Natural killer cell (primary cell): Measurements from ENCODE around the gene MEF2A. TPM values are rescaled to one million over a fixed set of nuclear protein-coding genes. Genes with fewer than 3 reads are reported as not detected.

Source experiments
- ATAC-seq, 3 donors: fragments of 150-1000 bp in 2 of 3; fragments of 200-7000 bp in 1 of 3; cut with Tn5 transposase; 1 replicate in 1 of 3; 2 replicates in 2 of 3; pipeline ENCODE4 v1.10.0; 2021; ENCODE audit warnings: mild to moderate bottlenecking in 2 of 3, moderate library complexity in 2 of 3
- DNase-seq, 2 donors: peaks; one replicate each; pipeline versions ENCODE4 v3.0.0 to v3.0.0-alpha.2; 2013 to 2021; ENCODE audit warnings: mixed read lengths in 1 of 2
- H3K27ac ChIP-seq: one replicate; pipeline ENCODE4 v1.5.1; 2013; ENCODE audit warnings: mild to moderate bottlenecking, low read length
- H3K27me3 ChIP-seq: one replicate; pipeline ENCODE4 v1.6.1; 2013; ENCODE audit warnings: low read length; ENCODE audit not compliant: control insufficient read depth, insufficient read depth
- H3K36me3 ChIP-seq: one replicate; pipeline ENCODE4 v1.6.1; 2013; ENCODE audit warnings: low read length; ENCODE audit not compliant: control insufficient read depth, insufficient read depth
- H3K4me1 ChIP-seq: one replicate; pipeline ENCODE4 v1.6.1; 2013; ENCODE audit warnings: low read length; ENCODE audit not compliant: control insufficient read depth, insufficient read depth
- H3K4me3 ChIP-seq: one replicate; pipeline ENCODE4 v1.5.1; 2013; ENCODE audit warnings: low read length
- H3K9me3 ChIP-seq: one replicate; pipeline ENCODE4 v1.6.1; 2013; ENCODE audit warnings: low read length; ENCODE audit not compliant: control insufficient read depth, insufficient read depth
- H3K27ac Mint-ChIP-seq, 2 donors: one replicate each; pipeline ENCODE4 v1.8.0; 2022; ENCODE audit warnings: mild to moderate bottlenecking in 2 of 2, mixed read lengths in 2 of 2, moderate library complexity in 1 of 2
- H3K27me3 Mint-ChIP-seq, 2 donors: one replicate each; pipeline ENCODE4 v1.8.0; 2022; ENCODE audit warnings: low read depth in 2 of 2, mixed read lengths in 2 of 2
- H3K36me3 Mint-ChIP-seq: one replicate; pipeline ENCODE4 v1.8.0; 2022; ENCODE audit warnings: mixed read lengths
- H3K4me1 Mint-ChIP-seq, 2 donors: one replicate each; pipeline ENCODE4 v1.8.0; 2022; ENCODE audit warnings: mixed read lengths in 2 of 2
- H3K4me3 Mint-ChIP-seq: one replicate; pipeline ENCODE4 v1.8.0; 2022; ENCODE audit warnings: mild to moderate bottlenecking, moderate library complexity, mixed read lengths
- H3K9me3 Mint-ChIP-seq, 2 donors: one replicate each; pipeline ENCODE4 v1.8.0; 2022; ENCODE audit warnings: mixed read lengths in 2 of 2
- WGBS: methylation state at CpG from one replicate; pipeline ENCODE4 v1.1.7; 2013; ENCODE audit warnings: missing lambda C conversion rate; ENCODE audit not compliant: insufficient coverage; 5-methylcytosine and 5-hydroxymethylcytosine counted together
- intact Hi-C: fragments of 100-400 bp; cut with micrococcal nuclease; formaldehyde crosslinking; loops from one replicate; pipeline ENCODE4 v1.14.2; 2022
- total RNA-seq, 4 donors: library from RNA; stranded (reverse); fragments of 120-200 nt in 1 of 4; gene quantifications; one replicate each; pipeline versions ENCODE4 v1.2.3 to v1.2.4, GENCODE V29; 2013 to 2022
- TF ChIP-seq, protein P1 (sequence below): fragments of 200-600 bp; IDR thresholded peaks from one replicate; pipeline ENCODE4 v1.8.0; 2022; ENCODE audit warnings: antibody characterized with exemption

The MEF2A gene
- total RNA-seq, 3 donors from 2014 or later (not counting 1 experiment from before 2014, with no cell fraction given), result 31.1 to 33.9 (median 33.6) TPM

GRCh38 chr15:99634576-99634975 is 68.8 kb downstream of the MEF2A start:
- Mint-ChIP-seq H3K4me1 (peaks cover 33 to 47% of the 10 kb centered on the region in 2 donors), H3K4me3 (no peak overlapping the region), H3K27me3 (no peaks in the 10 kb centered on the region), H3K9me3 (no peaks in the 10 kb centered on the region), H3K36me3 (no peaks in the 10 kb centered on the region), H3K27ac (no peak overlapping the region)
- Histone ChIP-seq H3K9me3 (no peaks in the 10 kb centered on the region), H3K27ac (no peak overlapping the region), H3K36me3 (peaks cover 17% of the 10 kb centered on the region), H3K4me1 (no peaks in the 10 kb centered on the region), H3K27me3 (no peaks in the 10 kb centered on the region), H3K4me3 (no peak overlapping the region)
- DNase-seq, result no peak
- no peak for ATAC-seq
- intact Hi-C loops, result no loop called here
- 90% methylated on average over 3 of the region's 3 CpGs for WGBS
- TF ChIP-seq, protein P1, sequence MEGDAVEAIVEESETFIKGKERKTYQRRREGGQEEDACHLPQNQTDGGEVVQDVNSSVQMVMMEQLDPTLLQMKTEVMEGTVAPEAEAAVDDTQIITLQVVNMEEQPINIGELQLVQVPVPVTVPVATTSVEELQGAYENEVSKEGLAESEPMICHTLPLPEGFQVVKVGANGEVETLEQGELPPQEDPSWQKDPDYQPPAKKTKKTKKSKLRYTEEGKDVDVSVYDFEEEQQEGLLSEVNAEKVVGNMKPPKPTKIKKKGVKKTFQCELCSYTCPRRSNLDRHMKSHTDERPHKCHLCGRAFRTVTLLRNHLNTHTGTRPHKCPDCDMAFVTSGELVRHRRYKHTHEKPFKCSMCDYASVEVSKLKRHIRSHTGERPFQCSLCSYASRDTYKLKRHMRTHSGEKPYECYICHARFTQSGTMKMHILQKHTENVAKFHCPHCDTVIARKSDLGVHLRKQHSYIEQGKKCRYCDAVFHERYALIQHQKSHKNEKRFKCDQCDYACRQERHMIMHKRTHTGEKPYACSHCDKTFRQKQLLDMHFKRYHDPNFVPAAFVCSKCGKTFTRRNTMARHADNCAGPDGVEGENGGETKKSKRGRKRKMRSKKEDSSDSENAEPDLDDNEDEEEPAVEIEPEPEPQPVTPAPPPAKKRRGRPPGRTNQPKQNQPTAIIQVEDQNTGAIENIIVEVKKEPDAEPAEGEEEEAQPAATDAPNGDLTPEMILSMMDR, result no peak

DNA sequence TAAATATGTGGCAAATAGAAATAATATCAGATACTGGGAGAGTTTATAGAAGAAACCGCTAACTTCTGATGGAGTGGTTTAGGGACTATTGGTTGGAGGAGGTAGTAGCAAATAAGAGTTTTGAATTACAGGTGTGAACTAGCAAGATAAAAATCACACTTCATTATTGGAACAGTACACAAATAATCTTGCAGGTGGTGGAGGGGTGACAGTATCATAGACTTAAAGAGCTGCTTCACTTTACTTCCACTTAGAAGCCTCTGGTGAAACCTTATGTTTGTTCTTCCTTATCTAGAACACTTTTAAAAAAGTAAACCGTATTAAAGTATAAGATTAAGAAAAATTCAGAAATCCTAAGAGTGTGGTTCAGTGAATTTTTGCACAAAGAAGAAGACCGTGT is 69.4 kb downstream of the MEF2A start:
- Mint-ChIP-seq H3K4me3 (no peak overlapping the region), H3K9me3 (no peaks in the 10 kb centered on the region), H3K36me3 (no peaks in the 10 kb centered on the region), H3K27me3 (no peaks in the 10 kb centered on the region), H3K27ac (no peak overlapping the region), H3K4me1 (peaks cover 34 to 44% of the 10 kb centered on the region in 2 donors)
- Histone ChIP-seq H3K36me3 (peaks cover 17% of the 10 kb centered on the region), H3K4me1 (no peaks in the 10 kb centered on the region), H3K27me3 (no peaks in the 10 kb centered on the region), H3K4me3 (no peak overlapping the region), H3K9me3 (no peaks in the 10 kb centered on the region), H3K27ac (no peak overlapping the region)
- WGBS, result 100% methylated on average over 1 of the region's 3 CpGs
- ATAC-seq, result no peak
- intact Hi-C loops, result no loop called here
- DNase-seq, result no peak
- TF ChIP-seq, protein P1, result no peak

DNA sequence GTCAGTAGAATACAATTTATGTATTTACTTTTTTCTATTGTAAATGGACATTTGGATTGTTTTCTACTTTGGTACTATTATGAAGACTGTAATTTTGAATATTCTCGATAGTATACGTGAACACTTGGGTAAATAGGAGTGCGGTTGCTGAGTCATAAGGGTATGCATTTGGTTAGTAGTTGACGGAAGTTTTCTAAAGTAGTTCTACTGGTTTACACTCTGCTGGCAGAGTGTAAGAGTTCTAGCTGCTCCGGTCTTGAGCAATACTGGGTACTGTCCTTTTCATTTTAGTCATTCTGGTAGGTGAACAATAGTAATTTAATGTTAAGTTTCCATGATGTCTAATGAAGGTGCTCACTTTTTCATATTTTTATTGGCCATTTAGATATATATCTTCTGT is 70.0 kb downstream of the MEF2A start:
- H3K27me3 Mint-ChIP-seq, result no peaks in the 10 kb centered on the region
- H3K4me3 ChIP-seq, result no peak overlapping the region
- no peaks in the 10 kb centered on the region for H3K9me3 Mint-ChIP-seq
- WGBS, result 75% methylated on average over 5 of the region's 5 CpGs
- H3K27ac Mint-ChIP-seq, result no peak overlapping the region
- no peak overlapping the region for H3K4me3 Mint-ChIP-seq
- no peaks in the 10 kb centered on the region for H3K27me3 ChIP-seq
- ATAC-seq (no peak), DNase-seq (no peak)
- no peaks in the 10 kb centered on the region for H3K4me1 ChIP-seq
- no peaks in the 10 kb centered on the region for H3K36me3 Mint-ChIP-seq
- intact Hi-C loops, result no loop called here
- TF ChIP-seq, protein P1, result no peak
- H3K4me1 Mint-ChIP-seq, result peaks cover 36 to 38% of the 10 kb centered on the region in 2 donors
- H3K9me3 ChIP-seq, result no peaks in the 10 kb centered on the region
- H3K36me3 ChIP-seq, result peaks cover 17% of the 10 kb centered on the region
- no peak overlapping the region for H3K27ac ChIP-seq

DNA sequence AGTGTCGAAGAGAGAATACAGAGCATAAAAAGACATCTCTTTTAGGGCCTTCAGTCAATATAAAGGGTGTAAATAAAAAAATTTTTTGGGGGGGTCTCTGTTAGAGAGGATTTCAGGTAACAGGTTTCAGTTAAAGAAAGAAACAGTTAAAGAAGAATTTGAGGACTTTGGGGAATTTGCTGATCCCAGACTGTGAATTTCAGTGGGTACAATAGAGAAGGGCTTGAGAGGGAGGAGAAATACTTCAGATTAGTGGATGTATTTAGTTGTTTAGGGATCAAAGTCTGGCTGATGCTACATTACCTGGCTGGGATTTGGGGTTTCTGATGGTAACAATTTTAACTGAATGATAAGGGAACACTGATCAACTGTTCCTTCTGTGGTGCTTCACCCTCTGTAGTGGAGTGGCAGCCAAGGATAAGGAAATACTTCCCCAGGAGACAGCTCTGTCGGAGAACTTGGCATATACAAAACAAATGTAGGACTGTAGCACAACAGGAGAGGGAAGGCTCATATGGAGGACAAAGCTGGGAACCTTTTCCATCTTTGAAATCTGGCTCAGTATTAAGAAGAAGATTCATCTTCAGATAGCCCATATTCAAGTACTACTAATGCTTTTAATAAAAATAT is 79.2 kb downstream of the MEF2A start:
- Mint-ChIP-seq H3K4me3 (no peak overlapping the region), H3K36me3 (peaks cover 19% of the 10 kb centered on the region), H3K27me3 (no peaks in the 10 kb centered on the region), H3K9me3 (no peaks in the 10 kb centered on the region), H3K4me1 (peaks cover 11 to 14% of the 10 kb centered on the region in 2 donors), H3K27ac (no peak overlapping the region)
- Histone ChIP-seq H3K4me1 (no peaks in the 10 kb centered on the region), H3K9me3 (no peaks in the 10 kb centered on the region), H3K36me3 (peaks cover 11% of the 10 kb centered on the region), H3K4me3 (no peak overlapping the region), H3K27ac (no peak overlapping the region), H3K27me3 (no peaks in the 10 kb centered on the region)
- WGBS, result 100% methylated on average over 2 of the region's 2 CpGs
- DNase-seq, result no peak
- no peak for ATAC-seq
- intact Hi-C loops, result no loop called here
- TF ChIP-seq, protein P1, result no peak
